Left ventricle myocardium inferior (tissue), 1 donor: Measurements from ENCODE around the gene GH1. TPM values are rescaled to one million over a fixed set of nuclear protein-coding genes. Genes with fewer than 3 reads are reported as not detected.
"Not testable (repeated sequence)": the region's sequence is repeated elsewhere in the genome, so short reads cannot be mapped to it uniquely, and the experiment has no call there.

ENCODE experiments used
- DNase-seq: peaks from one replicate; pipeline ENCODE4 v3.0.0-alpha.2; 2020
- H3K27ac ChIP-seq: fragments of 200-600 bp; replicated peaks from 2 replicates; pipeline ENCODE4 v1.8.0; 2021
- H3K27me3 ChIP-seq: fragments of 200-600 bp; 2 replicates; pipeline ENCODE4 v1.8.0; 2021; ENCODE audit warnings: low read depth
- H3K36me3 ChIP-seq: fragments of 200-600 bp; 2 replicates; pipeline ENCODE4 v1.8.0; 2021
- H3K4me1 ChIP-seq: fragments of 200-600 bp; 2 replicates; pipeline ENCODE4 v1.8.0; 2021
- H3K4me3 ChIP-seq: fragments of 200-600 bp; 2 replicates; pipeline ENCODE4 v1.8.0; 2021; ENCODE audit warnings: mild to moderate bottlenecking, moderate library complexity
- H3K9me3 ChIP-seq: fragments of 200-600 bp; replicated peaks from 2 replicates; pipeline ENCODE4 v1.8.0; 2021
- intact Hi-C: fragments of 100-400 bp; cut with micrococcal nuclease; formaldehyde crosslinking; loops from one replicate; pipeline ENCODE4 v1.11.0; 2022
- total RNA-seq: library from RNA; stranded (reverse); fragmentation: NEBNext Ultra II Directional; extraction: Animal tissue kit (Norgen Biotek cat#: 25700); gene quantifications from one replicate; pipeline ENCODE4 v1.2.1, GENCODE V29; 2021
- TF ChIP-seq, protein P1 (sequence below): fragments of 200-600 bp; IDR thresholded peaks from 2 replicates; pipeline ENCODE4 v1.8.0; 2021; ENCODE audit warnings: antibody characterized with exemption, mild to moderate bottlenecking, borderline replicate concordance
- donor health status: DM: no; HTN: yes; CAD: no; lungs with severe emphysema.

The GH1 gene
- total RNA-seq, 1 donor from 2014 or later, result not detected

DNA sequence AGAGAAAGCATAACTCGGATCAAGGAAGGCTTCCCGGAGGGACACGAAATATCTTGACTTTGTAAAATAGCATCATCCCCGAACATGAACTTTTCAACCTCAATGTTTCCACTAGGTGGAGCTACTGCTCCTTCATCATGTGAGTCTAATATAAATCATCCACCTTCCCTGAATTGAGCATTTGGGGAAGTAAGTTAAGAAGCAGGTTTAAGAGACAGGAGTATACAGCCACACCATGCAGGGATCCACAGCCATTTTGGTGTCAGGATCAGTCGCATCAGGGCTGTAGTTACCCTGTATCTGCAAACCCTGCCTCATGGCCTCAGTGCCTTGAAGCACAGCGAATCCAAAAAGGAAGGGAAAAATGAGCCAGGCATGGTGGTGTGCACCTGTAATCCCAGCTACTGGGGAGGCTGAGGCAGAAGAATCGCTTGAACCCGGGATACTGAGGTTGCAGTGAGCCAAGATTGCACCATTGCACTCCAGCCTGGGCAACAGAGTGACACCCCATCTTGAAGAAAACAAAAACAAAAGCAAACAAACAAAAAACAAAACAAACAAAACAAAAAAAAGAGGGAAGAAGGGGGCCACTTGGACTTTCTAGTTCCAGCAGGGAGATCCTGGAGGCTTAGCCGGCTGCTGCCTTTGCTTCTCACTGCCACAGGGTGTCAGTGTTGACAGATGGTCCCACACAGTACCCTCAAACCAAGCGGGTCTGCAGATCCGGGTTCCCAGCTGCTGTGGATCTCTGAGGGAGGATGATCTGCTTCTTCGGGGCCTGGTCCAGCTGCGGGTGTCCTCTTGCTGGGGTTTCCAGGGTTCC is 29.4 kb downstream of the GH1 start:
- H3K27me3 ChIP-seq, intact Hi-C loops, H3K36me3 ChIP-seq, DNase-seq, H3K27ac ChIP-seq, H3K4me3 ChIP-seq, H3K9me3 ChIP-seq, H3K4me1 ChIP-seq: not testable (repeated sequence)
- TF ChIP-seq, protein P1, sequence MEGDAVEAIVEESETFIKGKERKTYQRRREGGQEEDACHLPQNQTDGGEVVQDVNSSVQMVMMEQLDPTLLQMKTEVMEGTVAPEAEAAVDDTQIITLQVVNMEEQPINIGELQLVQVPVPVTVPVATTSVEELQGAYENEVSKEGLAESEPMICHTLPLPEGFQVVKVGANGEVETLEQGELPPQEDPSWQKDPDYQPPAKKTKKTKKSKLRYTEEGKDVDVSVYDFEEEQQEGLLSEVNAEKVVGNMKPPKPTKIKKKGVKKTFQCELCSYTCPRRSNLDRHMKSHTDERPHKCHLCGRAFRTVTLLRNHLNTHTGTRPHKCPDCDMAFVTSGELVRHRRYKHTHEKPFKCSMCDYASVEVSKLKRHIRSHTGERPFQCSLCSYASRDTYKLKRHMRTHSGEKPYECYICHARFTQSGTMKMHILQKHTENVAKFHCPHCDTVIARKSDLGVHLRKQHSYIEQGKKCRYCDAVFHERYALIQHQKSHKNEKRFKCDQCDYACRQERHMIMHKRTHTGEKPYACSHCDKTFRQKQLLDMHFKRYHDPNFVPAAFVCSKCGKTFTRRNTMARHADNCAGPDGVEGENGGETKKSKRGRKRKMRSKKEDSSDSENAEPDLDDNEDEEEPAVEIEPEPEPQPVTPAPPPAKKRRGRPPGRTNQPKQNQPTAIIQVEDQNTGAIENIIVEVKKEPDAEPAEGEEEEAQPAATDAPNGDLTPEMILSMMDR, result peak; percentile 48

DNA sequence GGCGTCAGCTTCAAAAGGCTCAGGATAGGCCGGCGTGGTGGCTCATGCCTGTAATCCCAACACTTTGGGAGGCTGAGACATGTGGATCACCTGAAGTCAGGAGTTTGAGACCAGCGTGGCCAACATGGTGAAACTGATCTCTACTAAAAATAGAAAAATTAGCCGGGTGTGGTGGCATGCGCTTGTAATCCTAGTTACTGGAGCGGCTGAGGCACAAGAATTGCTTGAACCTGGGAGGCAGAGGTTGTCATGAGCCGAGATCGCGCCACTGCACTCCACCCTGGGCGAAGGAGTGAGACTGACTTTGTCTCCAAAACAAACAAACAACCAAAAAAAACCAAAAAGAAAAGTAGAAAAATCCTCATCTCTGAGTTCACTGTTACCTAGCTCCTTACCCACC is 33.5 kb downstream of the GH1 start:
- H3K4me1 ChIP-seq, H3K27me3 ChIP-seq, H3K36me3 ChIP-seq, H3K27ac ChIP-seq, H3K9me3 ChIP-seq, H3K4me3 ChIP-seq, DNase-seq, intact Hi-C loops: not testable (repeated sequence)

DNA sequence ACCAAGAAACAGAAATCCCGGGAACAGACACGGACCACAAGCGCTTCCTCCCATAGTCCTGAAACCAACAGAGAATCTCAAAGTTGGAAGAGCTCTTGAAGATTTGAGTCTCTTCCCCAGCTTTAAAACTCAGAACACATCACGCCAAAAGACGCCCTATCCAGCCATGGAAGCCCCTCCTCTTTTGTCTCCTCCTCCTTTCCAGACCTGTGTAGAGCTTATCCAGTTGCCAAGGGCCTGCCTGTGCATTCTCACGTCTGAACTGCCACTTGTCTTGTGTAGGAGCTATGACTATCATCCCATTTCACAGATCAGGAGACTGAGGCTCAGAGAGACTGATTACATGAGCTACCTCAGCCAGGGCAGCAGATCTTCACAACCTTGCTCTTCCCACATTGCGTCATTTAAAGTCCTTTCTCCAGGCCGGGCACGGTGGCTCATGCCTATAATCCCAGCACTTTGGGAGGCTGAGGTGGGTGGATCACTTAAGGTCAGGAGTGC is 36.0 kb downstream of the GH1 start:
- H3K4me3 ChIP-seq, DNase-seq, H3K4me1 ChIP-seq, intact Hi-C loops, H3K36me3 ChIP-seq, H3K27ac ChIP-seq, H3K9me3 ChIP-seq, H3K27me3 ChIP-seq: not testable (repeated sequence)

DNA sequence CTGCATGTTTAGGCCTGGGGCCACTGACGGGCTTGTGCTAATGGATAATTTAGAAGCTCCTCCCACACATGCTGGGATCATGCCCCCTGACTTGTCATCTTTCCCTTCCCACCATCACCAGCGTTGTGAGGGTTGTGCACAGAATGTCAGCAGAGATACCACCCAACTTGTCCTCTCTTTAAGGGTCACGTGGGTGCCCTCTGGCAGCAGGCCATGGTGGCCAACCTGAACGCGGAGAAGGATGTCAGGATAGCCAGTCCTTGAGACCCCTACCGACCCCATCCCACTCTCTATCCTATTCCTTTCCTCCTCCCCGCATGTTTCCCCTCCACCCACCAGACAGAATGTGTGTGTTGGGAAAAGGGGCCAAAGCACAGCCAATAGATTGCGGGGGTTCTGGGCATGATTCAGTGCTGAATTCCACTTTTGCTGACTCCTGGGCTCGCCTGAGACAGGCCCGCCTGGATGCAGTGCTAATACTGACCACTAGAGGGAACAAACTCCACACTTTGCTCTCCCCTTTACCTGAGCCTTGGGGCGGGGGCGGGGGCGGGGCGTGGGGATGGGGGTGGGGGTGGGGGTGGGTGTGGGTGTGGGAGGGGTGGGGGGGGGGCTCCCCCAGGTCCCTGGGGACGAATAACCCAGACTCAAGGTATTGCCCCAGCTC is 36.6 kb downstream of the GH1 start, which contains the start of gene GH2:
Gene GH2, minus strand, starts transcription at position 10 of the 667 bp plus-strand sequence. CDS start 143 bp downstream, outside the sequence.
- H3K36me3 ChIP-seq, result no peaks in the 10 kb centered on the region
- DNase-seq, result no peak

DNA sequence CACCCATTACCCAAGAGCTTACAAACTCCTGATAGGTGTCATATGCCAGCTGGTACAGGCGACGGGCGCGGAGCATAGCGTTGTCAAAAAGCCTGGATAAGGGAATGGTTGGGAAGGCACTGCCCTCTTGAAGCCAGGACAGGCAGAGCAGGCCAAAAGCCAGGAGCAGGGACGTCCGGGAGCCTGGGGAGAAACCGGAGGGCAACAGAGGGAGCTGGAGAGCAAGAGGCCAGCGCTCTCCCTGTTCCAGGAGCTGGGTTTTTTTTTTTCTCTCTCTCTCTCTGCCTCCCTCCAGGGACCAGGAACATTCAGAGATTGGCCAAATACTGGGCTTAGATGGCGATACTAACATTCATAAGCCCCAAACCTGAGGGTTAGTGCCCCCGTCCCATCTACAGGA is 37.3 kb downstream of the GH1 start:
- H3K27me3 ChIP-seq, H3K9me3 ChIP-seq, H3K4me3 ChIP-seq, intact Hi-C loops, H3K4me1 ChIP-seq, H3K36me3 ChIP-seq, H3K27ac ChIP-seq: not testable (repeated sequence)
- DNase-seq, result peak; percentile 29
- TF ChIP-seq, protein P1, result peak; percentile 33

More for the DNA sequence above, 36.6 kb downstream of the GH1 start, which contains the start of gene GH2:
- no peaks in the 10 kb centered on the region for H3K4me1 ChIP-seq
- TF ChIP-seq, protein P1, result peak; percentile 58
- no peak within 1 kb of the TSS for H3K4me3 ChIP-seq
- no peaks in the 10 kb centered on the region for H3K9me3 ChIP-seq
- H3K27ac ChIP-seq, result no peak within 1 kb of the TSS
- no peaks in the 10 kb centered on the region for H3K27me3 ChIP-seq
- intact Hi-C loops, result no loop called here

DNA sequence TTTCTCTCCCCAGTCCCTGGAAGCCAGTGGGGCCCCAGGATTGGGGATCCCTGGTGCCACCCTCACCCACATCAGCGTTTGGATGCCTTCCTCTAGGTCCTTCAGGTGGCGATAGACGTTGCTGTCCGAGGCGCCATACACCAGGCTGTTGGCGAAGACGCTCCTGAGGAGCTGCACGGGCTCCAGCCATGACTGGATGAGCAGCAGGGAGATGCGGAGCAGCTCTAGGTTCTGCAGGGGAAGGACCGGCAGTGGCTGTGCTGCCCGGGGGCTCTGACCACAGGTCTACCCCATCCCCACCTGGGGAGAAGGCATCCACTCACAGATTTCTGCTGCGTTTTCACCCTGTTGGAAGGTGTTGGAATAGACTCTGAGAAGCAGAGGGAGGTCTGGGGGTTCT is 37.9 kb downstream of the GH1 start:
- Histone ChIP-seq H3K4me1 (no peaks in the 10 kb centered on the region), H3K9me3 (no peaks in the 10 kb centered on the region), H3K4me3 (no peak overlapping the region), H3K27ac (no peak overlapping the region), H3K27me3 (no peaks in the 10 kb centered on the region), H3K36me3 (no peaks in the 10 kb centered on the region)
- intact Hi-C loops, result no loop called here
- TF ChIP-seq, protein P1, result no peak
- no peak for DNase-seq

DNA sequence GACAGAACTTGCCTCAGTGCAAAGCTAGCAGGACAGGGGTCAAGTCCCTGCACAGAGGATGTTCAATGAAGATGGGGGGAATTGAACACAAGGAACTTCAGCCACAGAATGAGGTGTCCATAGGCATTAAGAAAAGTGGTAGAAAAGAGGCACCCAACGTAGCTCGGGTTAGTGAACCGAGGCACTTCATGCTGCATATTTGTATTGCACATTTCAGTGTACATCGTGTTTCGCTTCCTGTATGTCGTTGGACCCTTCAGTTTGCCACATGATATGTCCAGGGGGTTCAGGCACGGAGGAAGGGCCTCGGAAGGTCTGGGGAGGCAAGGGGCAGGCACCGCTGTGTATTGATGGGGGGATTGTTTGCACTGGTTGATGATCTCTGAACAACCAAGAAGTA is 40.2 kb downstream of the GH1 start:
- not testable (repeated sequence) for H3K27me3 ChIP-seq, H3K9me3 ChIP-seq, DNase-seq

DNA sequence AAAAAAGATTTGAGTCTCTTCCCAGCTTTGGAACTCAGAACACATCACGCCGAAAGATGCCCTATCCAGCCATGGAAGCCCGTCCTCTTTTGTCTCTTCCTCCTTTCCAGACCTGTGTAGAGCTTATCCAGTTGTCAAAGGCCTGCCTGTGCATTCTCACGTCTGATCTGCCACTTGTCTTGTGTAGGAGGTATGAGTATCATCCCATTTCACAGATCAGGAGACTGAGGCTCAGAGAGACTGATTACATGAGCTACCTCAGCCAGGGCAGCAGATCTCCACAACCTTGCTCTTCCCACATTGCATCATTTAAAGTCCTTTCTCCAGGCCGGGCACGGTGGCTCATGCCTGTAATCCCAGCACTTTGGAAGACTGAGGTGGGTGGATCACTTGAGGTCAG is 43.9 kb downstream of the GH1 start:
- H3K36me3 ChIP-seq, H3K27me3 ChIP-seq, H3K27ac ChIP-seq, intact Hi-C loops, DNase-seq, H3K9me3 ChIP-seq, H3K4me1 ChIP-seq, H3K4me3 ChIP-seq: not testable (repeated sequence)

More for the DNA sequence above, 40.2 kb downstream of the GH1 start:
- H3K36me3 ChIP-seq, H3K4me1 ChIP-seq, H3K4me3 ChIP-seq, H3K27ac ChIP-seq, intact Hi-C loops: not testable (repeated sequence)

DNA sequence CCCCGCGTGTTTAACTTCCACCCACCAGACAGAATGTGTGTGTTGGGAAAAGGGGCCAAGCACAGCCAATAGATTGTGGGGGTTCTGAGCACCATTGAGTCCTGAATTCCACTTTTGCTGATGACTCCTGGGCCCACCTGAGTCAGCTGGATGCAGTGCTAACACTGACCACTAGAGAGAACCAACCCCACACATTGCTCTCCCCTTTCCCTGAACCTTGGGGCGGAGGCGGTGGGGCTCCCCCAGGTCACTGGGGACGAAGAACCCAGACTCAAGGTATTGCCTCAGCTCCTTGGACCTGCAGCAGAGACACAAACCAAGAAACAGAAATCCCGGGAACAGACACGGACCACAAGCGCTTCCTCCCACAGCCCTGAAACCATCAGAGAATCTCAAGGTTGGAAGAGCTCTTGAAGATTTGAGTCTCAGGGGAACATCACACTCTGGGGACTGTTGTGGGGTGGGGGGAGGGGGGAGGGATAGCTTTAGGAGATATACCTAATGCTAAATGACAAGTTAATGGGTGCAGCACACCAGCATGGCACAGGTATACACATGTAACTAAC is 44.5 kb downstream of the GH1 start:
- H3K27ac ChIP-seq, result not testable (repeated sequence)

More for the DNA sequence above, 44.5 kb downstream of the GH1 start:
- H3K4me3 ChIP-seq, DNase-seq, intact Hi-C loops, H3K27me3 ChIP-seq, H3K9me3 ChIP-seq, H3K4me1 ChIP-seq, H3K36me3 ChIP-seq: not testable (repeated sequence)
